CD4-positive, alpha-beta T cell (primary cell): Measurements from ENCODE around the gene SLIRP. TPM values are rescaled to one million over a fixed set of nuclear protein-coding genes. Genes with fewer than 3 reads are reported as not detected.

ENCODE experiments used
- ATAC-seq: fragments of 200-7000 bp; cut with Tn5 transposase; one replicate; pipeline ENCODE4 v1.10.0; 2022; ENCODE audit warnings: mild to moderate bottlenecking; ENCODE audit not compliant: poor library complexity
- CTCF ChIA-PET: fragments of 350-600 bp; sonication (Branson Sonifier 250); formaldehyde crosslinking; loops from one replicate; lab custom pipeline; 2021; ENCODE audit warnings: antibody characterized with exemption, inconsistent platforms; lab: Charles Lee
- POLR2A ChIA-PET: fragments of 350-600 bp; sonication (Branson Sonifier 250); formaldehyde crosslinking; loops from one replicate; lab custom pipeline; 2021; ENCODE audit warnings: antibody characterized with exemption, inconsistent platforms; lab: Charles Lee
- DNase-seq, 14 experiments: peaks; one replicate each; pipeline ENCODE4 v3.0.0-alpha.2; 2013 to 2020; ENCODE audit warnings: mixed read lengths in 2 of 14
- H3K27ac ChIP-seq, 2 donors: one replicate each; pipeline versions ENCODE4 v1.5.1 to v1.7.0; 2013; ENCODE audit warnings: low read length in 2 of 2, low read depth in 1 of 2, mild to moderate bottlenecking in 1 of 2
- H3K27me3 ChIP-seq, 2 experiments: 1 replicate in 1 of 2; 2 replicates in 1 of 2; pipeline versions ENCODE4 v1.6.1 to v1.7.0; 2013; ENCODE audit warnings: low read length in 2 of 2, control low read depth in 1 of 2, mild to moderate bottlenecking in 1 of 2, moderate library complexity in 1 of 2; ENCODE audit not compliant: insufficient read depth in 2 of 2, control insufficient read depth in 1 of 2
- H3K36me3 ChIP-seq: one replicate; pipeline ENCODE4 v1.6.1; 2013; ENCODE audit warnings: low read length, control low read depth; ENCODE audit not compliant: insufficient read depth
- H3K4me1 ChIP-seq: one replicate; pipeline ENCODE4 v1.6.1; 2013; ENCODE audit warnings: low read length, control low read depth; ENCODE audit not compliant: insufficient read depth
- H3K4me3 ChIP-seq: one replicate; pipeline ENCODE4 v1.5.1; 2013; ENCODE audit warnings: mild to moderate bottlenecking, low read length, moderate library complexity
- H3K9me3 ChIP-seq, 2 experiments: 1 replicate in 1 of 2; 2 replicates in 1 of 2; pipeline versions ENCODE4 v1.6.1 to v1.7.0; 2013; ENCODE audit warnings: low read length in 2 of 2, mild to moderate bottlenecking in 2 of 2, control low read depth in 1 of 2, moderate library complexity in 1 of 2; ENCODE audit not compliant: control insufficient read depth in 1 of 2, insufficient read depth in 1 of 2
- H3K27ac Mint-ChIP-seq: one replicate; pipeline ENCODE4 v1.8.0; 2020; ENCODE audit warnings: mixed read lengths
- H3K27me3 Mint-ChIP-seq: one replicate; pipeline ENCODE4 v1.8.0; 2021; ENCODE audit warnings: mixed read lengths
- H3K36me3 Mint-ChIP-seq: one replicate; pipeline ENCODE4 v1.8.0; 2021; ENCODE audit warnings: low read depth, mixed read lengths
- H3K4me1 Mint-ChIP-seq: one replicate; pipeline ENCODE4 v1.8.0; 2021; ENCODE audit warnings: low read depth, mixed read lengths
- H3K4me3 Mint-ChIP-seq: one replicate; pipeline ENCODE4 v1.8.0; 2020; ENCODE audit warnings: mild to moderate bottlenecking, mixed read lengths
- H3K9me3 Mint-ChIP-seq: one replicate; pipeline ENCODE4 v1.8.0; 2020; ENCODE audit warnings: mixed read lengths
- intact Hi-C, 2 experiments: fragments of 100-400 bp; cut with DNase I in 1 of 2; cut with micrococcal nuclease in 1 of 2; formaldehyde crosslinking; loops; one replicate each; pipeline versions ENCODE4 v1.15.1 to v1.9.0; 2023 to 2025; cut with DNase I, micrococcal nuclease
- total RNA-seq, 174 experiments: library from RNA in 2 of 174; stranded (reverse) in 2 of 174; gene quantifications; one replicate each; pipeline ENCODE4 v1.2.3 and lab custom pipeline; 2021 to 2026
- TF ChIP-seq, protein P1 (sequence below): fragments of 200-600 bp; IDR thresholded peaks from one replicate; pipeline ENCODE4 v1.8.0; 2022; ENCODE audit warnings: antibody characterized with exemption, mild to moderate bottlenecking

SLIRP gene
- total RNA-seq, 2 experiments from 2014 or later = 46.8 to 49.7 TPM

DNA sequence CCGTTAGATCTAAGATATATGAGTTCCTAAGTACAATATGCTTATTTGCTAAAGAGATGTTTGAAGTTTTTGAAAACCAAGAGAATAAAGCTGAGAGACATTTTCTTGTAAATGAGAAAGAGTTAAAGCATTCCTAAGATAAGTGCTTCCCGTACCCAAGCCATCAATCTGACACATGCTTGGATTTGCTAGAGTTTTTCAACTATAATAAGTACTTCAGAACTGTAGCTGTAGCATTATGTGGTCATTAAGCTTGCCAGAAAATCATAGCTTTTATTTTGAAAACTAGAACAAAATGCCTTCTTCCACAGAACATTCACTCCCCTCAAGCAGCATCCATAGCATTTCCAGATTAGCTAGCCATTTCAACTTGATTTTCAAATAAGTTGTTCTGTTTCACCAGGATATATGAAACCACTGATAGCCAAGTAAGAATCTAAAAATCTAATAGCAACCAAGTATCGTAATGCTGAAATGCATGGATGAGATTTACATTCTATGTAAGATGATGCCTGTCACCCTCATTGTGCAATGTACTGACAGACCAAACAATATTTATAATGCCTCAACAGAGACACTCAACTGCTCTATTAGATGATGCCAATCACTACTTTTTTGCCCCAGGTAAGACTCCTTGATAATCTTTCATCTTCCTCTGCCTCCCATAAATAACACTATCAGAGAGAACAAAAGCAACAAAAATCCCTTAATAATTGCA is 45.1 kb downstream of the SLIRP start:
- Mint-ChIP-seq H3K27me3 (no peaks in the 10 kb centered on the region), H3K4me1 (peaks cover 41% of the 10 kb centered on the region), H3K36me3 (peaks cover 81% of the 10 kb centered on the region), H3K9me3 (no peaks in the 10 kb centered on the region), H3K4me3 (no peak overlapping the region), H3K27ac (peak overlapping the region; percentile 2)
- Histone ChIP-seq H3K27ac (no peak overlapping the region), H3K27me3 (no peaks in the 10 kb centered on the region), H3K4me1 (peaks cover 17% of the 10 kb centered on the region), H3K4me3 (no peak overlapping the region), H3K36me3 (peaks cover 70% of the 10 kb centered on the region), H3K9me3 (no peaks in the 10 kb centered on the region)
- intact Hi-C loops = no loop called here
- ATAC-seq (no peak), DNase-seq (no peak)
- POLR2A ChIA-PET = interaction anchor here (1.3 to 2.0 kb wide), 2 partner anchors 8 to 45 kb away, joined by 3 to 11 read pairs; partner anchors contain the start of genes ALKBH1, SLIRP and SNW1
- CTCF ChIA-PET = interaction anchor here (1.0 kb wide), 1 partner anchor 13 kb away, joined by 4 read pairs; no protein-coding TSS in a partner anchor
- TF ChIP-seq, protein P1, sequence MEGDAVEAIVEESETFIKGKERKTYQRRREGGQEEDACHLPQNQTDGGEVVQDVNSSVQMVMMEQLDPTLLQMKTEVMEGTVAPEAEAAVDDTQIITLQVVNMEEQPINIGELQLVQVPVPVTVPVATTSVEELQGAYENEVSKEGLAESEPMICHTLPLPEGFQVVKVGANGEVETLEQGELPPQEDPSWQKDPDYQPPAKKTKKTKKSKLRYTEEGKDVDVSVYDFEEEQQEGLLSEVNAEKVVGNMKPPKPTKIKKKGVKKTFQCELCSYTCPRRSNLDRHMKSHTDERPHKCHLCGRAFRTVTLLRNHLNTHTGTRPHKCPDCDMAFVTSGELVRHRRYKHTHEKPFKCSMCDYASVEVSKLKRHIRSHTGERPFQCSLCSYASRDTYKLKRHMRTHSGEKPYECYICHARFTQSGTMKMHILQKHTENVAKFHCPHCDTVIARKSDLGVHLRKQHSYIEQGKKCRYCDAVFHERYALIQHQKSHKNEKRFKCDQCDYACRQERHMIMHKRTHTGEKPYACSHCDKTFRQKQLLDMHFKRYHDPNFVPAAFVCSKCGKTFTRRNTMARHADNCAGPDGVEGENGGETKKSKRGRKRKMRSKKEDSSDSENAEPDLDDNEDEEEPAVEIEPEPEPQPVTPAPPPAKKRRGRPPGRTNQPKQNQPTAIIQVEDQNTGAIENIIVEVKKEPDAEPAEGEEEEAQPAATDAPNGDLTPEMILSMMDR = no peak

DNA sequence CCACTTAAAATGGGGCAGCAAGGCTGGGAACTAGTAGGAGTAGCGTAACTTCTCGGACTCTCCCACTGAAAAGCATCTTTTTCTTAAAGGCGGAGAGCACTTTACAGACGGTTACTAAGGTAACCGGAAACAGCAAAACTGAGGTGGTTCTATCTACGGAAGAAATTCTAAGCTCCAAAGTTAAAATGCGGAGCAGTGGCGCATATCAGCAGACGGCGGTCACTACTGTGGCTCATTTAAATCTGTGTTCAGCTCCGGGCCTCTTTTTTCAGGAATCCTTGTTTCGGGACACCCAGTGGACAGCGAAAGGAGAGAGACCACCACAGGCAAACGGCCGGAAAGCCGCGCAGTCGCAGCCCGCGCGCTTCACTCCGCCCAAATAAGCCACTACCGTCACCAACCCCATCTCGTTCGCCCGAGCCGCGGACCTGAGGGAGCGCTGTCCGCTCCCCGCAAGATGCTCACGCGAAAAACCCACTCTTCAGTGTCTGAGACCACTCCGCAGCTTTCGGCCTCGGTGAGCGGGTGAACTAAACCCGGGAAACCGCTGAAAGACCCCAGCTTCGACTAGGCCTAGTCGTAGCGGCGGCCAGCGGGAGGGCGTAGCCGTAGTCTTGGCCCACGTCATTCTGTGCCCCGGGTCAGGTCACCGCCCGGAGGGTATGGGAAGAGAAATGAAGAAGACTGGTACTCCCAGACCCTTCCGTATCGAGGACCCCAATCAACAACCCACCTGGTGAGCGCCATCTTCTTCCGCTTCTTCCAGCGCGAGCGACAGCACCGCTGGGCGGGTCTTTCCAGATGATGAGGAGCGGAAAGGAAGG is 52.7 kb downstream of the SLIRP start, which contains the start of gene SNW1:
Gene SNW1, minus strand, starts transcription at position 776 of the 824 bp plus-strand sequence. Its CDS starts 29 bp downstream, at position 747.
- Histone ChIP-seq H3K36me3 (peaks cover 3% of the 10 kb centered on the region), H3K9me3 (no peaks in the 10 kb centered on the region), H3K4me3 (peak within 1 kb of the TSS; percentile 59), H3K27ac (peak within 1 kb of the TSS; percentile 89 to 94), H3K4me1 (peaks cover 42% of the 10 kb centered on the region), H3K27me3 (no peaks in the 10 kb centered on the region)
- ChIA-PET POLR2A (interaction anchor here (0.7 to 2.5 kb wide), 14 partner anchors 8 to 439 kb away, joined by 3 to 22 read pairs (median 4); partner anchors contain the start of genes ADCK1, AHSA1, ALKBH1 and GSTZ1), CTCF (interaction anchor here (0.8 to 1.7 kb wide), 3 partner anchors 19 to 302 kb away, joined by 4 read pairs; partner anchors contain the start of gene ADCK1)
- H3K27me3 Mint-ChIP-seq = no peaks in the 10 kb centered on the region
- intact Hi-C loops = loop anchor here (1.0 to 5.0 kb wide), 9 partner anchors 40 to 663 kb away; partner anchors contain the start of genes ADCK1 (in 2 of the 2), AHSA1 (in 1 of the 2), ALKBH1 (in 1 of the 2) and CIPC (in 1 of the 2)
- peak within 1 kb of the TSS; percentile 99 for H3K27ac Mint-ChIP-seq
- peaks cover 45% of the 10 kb centered on the region for H3K4me1 Mint-ChIP-seq
- DNase-seq (peak; percentile 59 to 98 (median 87)), ATAC-seq (peak; percentile 90)
- no peaks in the 10 kb centered on the region for H3K9me3 Mint-ChIP-seq
- peaks cover 39% of the 10 kb centered on the region for H3K36me3 Mint-ChIP-seq
- peak within 1 kb of the TSS; percentile 99 for H3K4me3 Mint-ChIP-seq
- TF ChIP-seq, protein P1 = no peak
